Endothelial cell of umbilical vein (primary cell): ENCODE results near the gene ZNF341.

Experiments
- EZH2 ChIP-seq: IDR thresholded peaks from 2 replicates; pipeline ENCODE4 v1.6.1; 2012; ENCODE audit warnings: borderline replicate concordance, low read depth, mild to moderate bottlenecking, moderate library complexity, low read length, inconsistent platforms; ENCODE audit not compliant: severe bottlenecking
- FOS ChIP-seq: IDR thresholded peaks from 2 replicates; pipeline ENCODE4 v1.6.1; 2011; ENCODE audit warnings: mild to moderate bottlenecking, low read length, moderate library complexity, borderline replicate concordance; ENCODE audit not compliant: insufficient read depth
- GATA2 ChIP-seq: IDR thresholded peaks from 2 replicates; pipeline ENCODE4 v1.7.0; 2011; ENCODE audit warnings: low read depth, mild to moderate bottlenecking, moderate library complexity, mixed read lengths, low read length; ENCODE audit not compliant: insufficient read length, insufficient read depth
- JUN ChIP-seq: IDR thresholded peaks from 2 replicates; pipeline ENCODE4 v1.6.1; 2011; ENCODE audit warnings: borderline replicate concordance, low read depth; ENCODE audit not compliant: insufficient read length, insufficient read depth
- MYC ChIP-seq: IDR thresholded peaks from one replicate; pipeline ENCODE4 v1.6.1; 2011; ENCODE audit warnings: mild to moderate bottlenecking, low read depth, low read length
- POLR2A ChIP-seq: IDR thresholded peaks from 2 replicates; pipeline ENCODE4 v1.6.1; 2012; ENCODE audit warnings: low read depth, mild to moderate bottlenecking, control low read depth, low read length
- POLR2AphosphoS5 ChIP-seq: IDR thresholded peaks from 2 replicates; pipeline ENCODE4 v1.6.1; 2012; ENCODE audit warnings: low read depth, mild to moderate bottlenecking, control low read depth, low read length, moderate library complexity; ENCODE audit not compliant: insufficient read depth
- TF ChIP-seq, protein P1 (sequence below), 2 donors: IDR thresholded peaks; 1 replicate in 1 of 2; 2 replicates in 1 of 2; pipeline ENCODE4 v1.5.1; 2011; ENCODE audit warnings: low read length in 2 of 2, mild to moderate bottlenecking in 2 of 2, moderate library complexity in 2 of 2, control low read depth in 1 of 2, inconsistent platforms in 1 of 2, low read depth in 1 of 2; ENCODE audit not compliant: insufficient read depth in 1 of 2; ENCODE audit errors: extremely low read depth in 1 of 2
- TF ChIP-seq, protein P2 (sequence below): IDR thresholded peaks from 2 replicates; pipeline ENCODE4 v1.6.1; 2011; ENCODE audit not compliant: insufficient read depth, insufficient read length

DNA sequence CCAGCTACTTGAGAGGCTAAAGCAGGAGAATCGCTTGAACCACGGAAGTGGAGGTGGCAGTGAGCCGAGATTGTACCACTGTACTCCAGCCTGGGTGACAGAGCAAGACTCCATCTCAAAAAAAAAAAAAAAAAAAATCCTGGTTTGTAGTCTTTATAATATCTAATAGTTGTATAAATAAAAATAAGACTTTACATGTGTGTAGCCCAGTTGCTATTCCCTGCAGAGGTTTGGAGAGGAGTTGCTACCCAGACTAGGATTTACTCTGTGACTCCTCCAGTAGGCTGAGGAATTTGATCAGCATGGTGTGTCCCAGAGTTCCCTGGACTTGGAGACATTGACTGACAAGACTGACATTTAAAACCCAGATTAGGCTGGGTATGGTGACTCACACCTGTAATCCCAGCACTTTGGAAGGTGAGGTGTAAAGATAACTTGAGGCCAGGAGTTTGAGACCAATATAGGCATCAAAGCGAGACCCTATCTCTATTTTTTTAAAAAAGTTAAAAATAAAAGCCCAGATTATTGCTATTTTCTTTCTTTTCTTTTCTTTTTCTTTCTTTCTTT is 89.6 kb downstream of the ZNF341 start:
- TF ChIP-seq, protein P1, sequence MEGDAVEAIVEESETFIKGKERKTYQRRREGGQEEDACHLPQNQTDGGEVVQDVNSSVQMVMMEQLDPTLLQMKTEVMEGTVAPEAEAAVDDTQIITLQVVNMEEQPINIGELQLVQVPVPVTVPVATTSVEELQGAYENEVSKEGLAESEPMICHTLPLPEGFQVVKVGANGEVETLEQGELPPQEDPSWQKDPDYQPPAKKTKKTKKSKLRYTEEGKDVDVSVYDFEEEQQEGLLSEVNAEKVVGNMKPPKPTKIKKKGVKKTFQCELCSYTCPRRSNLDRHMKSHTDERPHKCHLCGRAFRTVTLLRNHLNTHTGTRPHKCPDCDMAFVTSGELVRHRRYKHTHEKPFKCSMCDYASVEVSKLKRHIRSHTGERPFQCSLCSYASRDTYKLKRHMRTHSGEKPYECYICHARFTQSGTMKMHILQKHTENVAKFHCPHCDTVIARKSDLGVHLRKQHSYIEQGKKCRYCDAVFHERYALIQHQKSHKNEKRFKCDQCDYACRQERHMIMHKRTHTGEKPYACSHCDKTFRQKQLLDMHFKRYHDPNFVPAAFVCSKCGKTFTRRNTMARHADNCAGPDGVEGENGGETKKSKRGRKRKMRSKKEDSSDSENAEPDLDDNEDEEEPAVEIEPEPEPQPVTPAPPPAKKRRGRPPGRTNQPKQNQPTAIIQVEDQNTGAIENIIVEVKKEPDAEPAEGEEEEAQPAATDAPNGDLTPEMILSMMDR (IDR thresholded peaks at IDR 0.05; ENCODE audit: extremely low read depth in 1 of 2, insufficient read depth in 1 of 2, low read depth in 1 of 2, low read length in 2 of 2), result no peak
- no peak for TF ChIP-seq POLR2A
- TF ChIP-seq POLR2AphosphoS5, result no peak
- TF ChIP-seq EZH2, result no peak
- TF ChIP-seq, protein P2, sequence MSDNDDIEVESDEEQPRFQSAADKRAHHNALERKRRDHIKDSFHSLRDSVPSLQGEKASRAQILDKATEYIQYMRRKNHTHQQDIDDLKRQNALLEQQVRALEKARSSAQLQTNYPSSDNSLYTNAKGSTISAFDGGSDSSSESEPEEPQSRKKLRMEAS, result no peak
- no peak for TF ChIP-seq GATA2
- TF ChIP-seq JUN, result no peak
- TF ChIP-seq MYC, result no peak
- TF ChIP-seq FOS, result no peak
